Tibial nerve (tissue), 4 donors: Measurements from ENCODE around the gene RIMS3. TPM values are rescaled to one million over a fixed set of nuclear protein-coding genes. Genes with fewer than 3 reads are reported as not detected.

Experiments used
- DNase-seq, 2 donors: peaks; one replicate each; pipeline ENCODE4 v3.0.0-alpha.2; 2019; ENCODE audit warnings: low spot score in 2 of 2
- H3K27ac ChIP-seq, 4 donors: fragments of 200-600 bp; sonication (generic) in 3 of 4; one replicate each; pipeline ENCODE4 v1.5.1; 2017 to 2019; ENCODE audit warnings: mild to moderate bottlenecking in 1 of 4
- H3K27me3 ChIP-seq, 2 donors: fragments of 200-600 bp; sonication (generic) in 1 of 2; one replicate each; pipeline versions ENCODE4 v1.5.1 to v1.6.0; 2017 to 2019
- H3K36me3 ChIP-seq, 3 donors: fragments of 200-600 bp; sonication (generic); one replicate each; pipeline ENCODE4 v1.5.1; 2018 to 2019
- H3K4me1 ChIP-seq, 4 donors: fragments of 200-600 bp; sonication (generic) in 3 of 4; one replicate each; pipeline ENCODE4 v1.5.1; 2017 to 2019
- H3K4me3 ChIP-seq, 4 donors: fragments of 200-600 bp; sonication (generic) in 3 of 4; one replicate each; pipeline ENCODE4 v1.5.1; 2017 to 2019; ENCODE audit warnings: mild to moderate bottlenecking in 1 of 4, moderate library complexity in 1 of 4
- H3K9me3 ChIP-seq, 4 donors: fragments of 200-600 bp; sonication (generic) in 3 of 4; one replicate each; pipeline ENCODE4 v1.5.1; 2017 to 2019
- CTCF ChIP-seq, 5 experiments: fragments of 200-600 bp in 3 of 5; fragments of 450-650 bp in 2 of 5; sonication (generic) in 3 of 5; IDR thresholded peaks; one replicate each; pipeline ENCODE4 v1.5.1; 2016 to 2019; ENCODE audit warnings: antibody characterized with exemption in 5 of 5, mild to moderate bottlenecking in 3 of 5, moderate library complexity in 2 of 5
- EP300 ChIP-seq, 2 donors: sonication (generic); formaldehyde crosslinking; IDR thresholded peaks; one replicate each; pipeline ENCODE4 v1.6.1; 2017; ENCODE audit warnings: antibody characterized with exemption in 2 of 2, mild to moderate bottlenecking in 1 of 2
- POLR2A ChIP-seq, 2 donors: fragments of 450-650 bp; IDR thresholded peaks; one replicate each; pipeline ENCODE4 v1.6.1; 2017; ENCODE audit warnings: antibody characterized with exemption in 2 of 2, mild to moderate bottlenecking in 2 of 2, moderate library complexity in 2 of 2
- WGBS, 2 donors: methylation state at CpG; one replicate each; pipeline ENCODE4 v1.1.5; 2018; 5-methylcytosine and 5-hydroxymethylcytosine counted together
- total RNA-seq, 4 donors: library from RNA; depleted of rRNA; stranded (reverse); fragments of >200 nt; gene quantifications; one replicate each; pipeline ENCODE4 v1.1.0, GENCODE V29; 2016

RIMS3 gene
- total RNA-seq, 4 donors from 2014 or later = 2.1 to 6.9 (median 4.0) TPM

- Histone ChIP-seq H3K36me3 (peaks cover 0 to 28% (median 0%) of the 10 kb centered on the region in 3 donors), H3K4me3 (peak within 1 kb of the TSS; percentile 64 to 96 (median 79)), H3K9me3 (no peaks in the 10 kb centered on the region), H3K27me3 (no peaks in the 10 kb centered on the region), H3K27ac (peak within 1 kb of the TSS; percentile 98 to 100 (median 99)), H3K4me1 (peaks cover 0 to 48% (median 9%) of the 10 kb centered on the region in 4 donors)
- WGBS, 2 donors = 0 to 1% methylated on average over 48 to 75 of the region's 84 CpGs
- peak; percentile 69 to 97 for TF ChIP-seq EP300 (IDR thresholded peaks at IDR 0.05)
- TF ChIP-seq CTCF (IDR thresholded peaks at IDR 0.05) = peak in 1 of 5 experiments; percentile 54
- peak; percentile 72 to 96 for TF ChIP-seq POLR2A (IDR thresholded peaks at IDR 0.05)
- peak; percentile 93 to 97 for DNase-seq
Observed at GRCh38 chr1:40691538-40692428, 26.3 kb upstream of the RIMS3 start, which contains the start of gene NFYC. Gene NFYC, plus strand, starts transcription at chr1:40691704. Its CDS starts 47,140 bp downstream, at chr1:40738844.

- WGBS, 2 donors = 18 to 21% methylated on average over 18 of the region's 18 CpGs
- Histone ChIP-seq H3K9me3 (no peaks in the 10 kb centered on the region), H3K27ac (peak overlapping the region; percentile 98 to 100 (median 99)), H3K4me3 (peak overlapping the region; percentile 64 to 96 (median 79)), H3K36me3 (peaks cover 0 to 30% (median 0%) of the 10 kb centered on the region in 3 donors), H3K4me1 (peaks cover 0 to 42% (median 9%) of the 10 kb centered on the region in 4 donors), H3K27me3 (no peaks in the 10 kb centered on the region)
- no peak for TF ChIP-seq CTCF (IDR thresholded peaks at IDR 0.05)
- TF ChIP-seq EP300 (IDR thresholded peaks at IDR 0.05) = no peak
- DNase-seq = no peak
Observed at GRCh38 chr1:40690771-40691537, 25.5 kb upstream of the RIMS3 start.

GRCh38 chr1:40689737-40690136 lies 24.3 kb upstream of the RIMS3 start:
- H3K4me1 ChIP-seq = peaks cover 0 to 36% (median 9%) of the 10 kb centered on the region in 4 donors
- no peak overlapping the region for H3K4me3 ChIP-seq
- TF ChIP-seq CTCF (IDR thresholded peaks at IDR 0.05) (no peak), POLR2A (IDR thresholded peaks at IDR 0.05) (no peak), EP300 (IDR thresholded peaks at IDR 0.05) (no peak)
- H3K9me3 ChIP-seq = no peaks in the 10 kb centered on the region
- DNase-seq = no peak
- H3K27ac ChIP-seq = no peak overlapping the region
- WGBS, 2 donors = 22 to 29% methylated on average over 1 of the region's 1 CpG
- peaks cover 0 to 38% (median 0%) of the 10 kb centered on the region in 3 donors for H3K36me3 ChIP-seq
- H3K27me3 ChIP-seq = no peaks in the 10 kb centered on the region

GRCh38 chr1:40687661-40688060 lies 22.2 kb upstream of the RIMS3 start:
- Histone ChIP-seq H3K4me1 (peaks cover 0 to 19% (median 3%) of the 10 kb centered on the region in 4 donors), H3K36me3 (peaks cover 0 to 40% (median 0%) of the 10 kb centered on the region in 3 donors), H3K4me3 (no peak overlapping the region), H3K27ac (no peak overlapping the region), H3K9me3 (no peaks in the 10 kb centered on the region), H3K27me3 (no peaks in the 10 kb centered on the region)
- WGBS, 2 donors = 93 to 95% methylated on average over 6 of the region's 6 CpGs
- DNase-seq = no peak
- TF ChIP-seq EP300 (IDR thresholded peaks at IDR 0.05) (no peak), POLR2A (IDR thresholded peaks at IDR 0.05) (no peak), CTCF (IDR thresholded peaks at IDR 0.05) (no peak)
